COLO668 (cell line): Measurements from ENCODE around the gene TOB1.
A peak's percentile ranks its signal among the peaks of the same experiment; 100 is the strongest.

Experiments
- DNase-seq: peaks from one replicate; lab custom pipeline; 2025; ENCODE audit not compliant: unreplicated experiment; lab: John Stamatoyannopoulos, UW

Gene TOB1

DNA sequence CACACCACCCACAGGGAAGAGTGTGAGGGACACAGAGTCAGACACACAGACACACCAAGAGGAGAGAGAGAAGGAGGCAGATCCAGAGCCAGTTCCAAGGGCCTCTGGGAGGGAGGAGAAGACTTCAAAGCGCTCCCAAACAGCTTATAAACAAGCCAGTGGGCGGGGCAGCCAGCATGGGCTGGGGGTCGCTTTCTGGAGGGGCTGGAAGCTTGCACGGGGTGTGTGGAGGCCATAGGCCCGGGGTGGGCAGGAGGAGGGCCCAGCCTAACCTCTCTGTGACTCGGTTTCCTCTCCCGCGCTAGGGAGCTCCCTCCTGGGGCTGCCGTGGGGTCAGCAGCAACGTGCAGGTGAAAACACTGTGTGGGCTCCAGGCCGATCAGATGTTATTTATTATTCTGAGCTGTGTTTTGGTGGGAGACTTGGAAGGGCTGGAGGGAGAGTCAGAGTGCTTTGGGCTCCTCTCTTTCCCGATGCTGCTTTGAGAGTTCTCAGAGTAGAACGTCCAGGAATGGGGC lies 33.2 kb downstream of the TOB1 start:
- DNase-seq = no peak

- DNase-seq = no peak
Measured at GRCh38 chr17:50832267-50832863, 33.8 kb downstream of the TOB1 start.

DNA sequence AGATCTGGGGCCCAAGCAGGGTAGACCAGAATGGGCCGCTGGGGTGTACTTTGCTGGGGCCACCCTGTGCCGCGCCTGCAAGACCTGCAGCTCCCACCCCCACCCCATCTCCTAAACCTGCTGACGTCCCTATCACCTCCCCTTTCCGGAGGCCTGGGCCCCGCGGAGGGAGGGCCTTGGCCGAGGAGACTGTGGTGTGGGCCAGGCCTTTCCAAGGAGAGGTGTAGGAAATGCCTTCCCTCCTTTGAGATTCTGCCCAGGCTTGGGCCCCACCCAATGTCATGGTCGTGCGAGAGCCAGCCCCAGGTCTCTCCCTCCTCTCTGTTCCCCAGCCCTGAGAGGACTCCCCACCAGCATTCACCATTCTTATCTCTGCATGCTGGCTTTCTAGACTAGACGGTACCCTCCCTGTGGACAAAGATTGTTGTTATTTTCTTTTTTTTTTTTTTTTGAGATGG lies 34.7 kb downstream of the TOB1 start:
- no peak for DNase-seq

- DNase-seq = no peak
Measured at GRCh38 chr17:50830994-50831393, 35.2 kb downstream of the TOB1 start.

- DNase-seq = no peak
Measured at GRCh38 chr17:50830352-50830751, 35.8 kb downstream of the TOB1 start.

DNA sequence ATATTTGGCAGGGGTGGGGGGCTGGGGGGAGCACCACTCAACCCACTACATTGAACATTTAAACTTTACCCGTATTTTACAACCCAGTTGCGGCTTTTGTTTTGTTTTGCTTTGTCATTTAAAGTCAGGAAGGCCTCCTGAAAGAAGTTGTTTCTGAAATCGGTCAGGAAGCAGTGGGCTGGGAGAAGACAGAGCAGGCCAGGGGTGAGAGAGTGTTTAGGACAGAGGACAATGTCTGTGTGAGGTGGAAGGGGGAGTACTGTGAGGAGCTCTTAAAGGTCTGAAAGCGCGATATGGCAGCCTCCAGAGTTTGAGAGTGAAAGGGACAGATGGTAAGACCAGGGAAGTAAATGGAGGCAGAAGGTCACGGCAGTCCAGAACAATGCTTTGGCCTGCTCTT lies 36.8 kb downstream of the TOB1 start:
- DNase-seq = no peak

DNA sequence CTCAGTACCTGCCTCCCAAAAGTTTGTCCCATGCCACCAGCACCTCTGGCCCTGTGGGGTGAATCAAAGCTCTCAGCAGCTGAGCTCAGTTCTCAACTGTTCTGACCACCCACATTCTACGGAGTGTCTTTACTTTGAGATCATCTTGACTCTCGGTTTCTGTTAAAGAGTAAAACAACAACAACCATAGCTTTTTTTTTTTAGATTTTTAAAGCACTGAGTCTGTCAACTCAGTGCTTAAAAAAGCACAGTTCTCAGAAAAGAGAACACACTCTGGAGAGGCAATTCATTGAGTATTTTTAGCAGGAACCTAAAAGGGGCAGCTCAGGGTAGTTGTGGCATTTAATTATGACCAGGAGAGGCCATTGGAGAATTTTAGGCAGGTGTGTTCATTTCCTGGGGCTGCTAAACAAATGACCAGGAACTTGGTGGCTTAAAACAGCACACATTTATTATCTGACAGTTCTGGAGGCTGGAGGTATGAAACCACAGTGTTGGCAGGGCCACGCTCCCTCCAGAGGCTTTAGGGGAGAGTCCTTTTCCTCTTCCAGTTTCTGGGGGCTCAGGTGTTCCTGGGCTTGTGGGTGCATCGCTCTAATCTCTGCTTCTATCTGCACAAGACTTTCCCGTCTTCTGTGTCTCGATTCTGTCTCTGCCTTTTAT lies 37.5 kb downstream of the TOB1 start:
- DNase-seq = no peak

DNA sequence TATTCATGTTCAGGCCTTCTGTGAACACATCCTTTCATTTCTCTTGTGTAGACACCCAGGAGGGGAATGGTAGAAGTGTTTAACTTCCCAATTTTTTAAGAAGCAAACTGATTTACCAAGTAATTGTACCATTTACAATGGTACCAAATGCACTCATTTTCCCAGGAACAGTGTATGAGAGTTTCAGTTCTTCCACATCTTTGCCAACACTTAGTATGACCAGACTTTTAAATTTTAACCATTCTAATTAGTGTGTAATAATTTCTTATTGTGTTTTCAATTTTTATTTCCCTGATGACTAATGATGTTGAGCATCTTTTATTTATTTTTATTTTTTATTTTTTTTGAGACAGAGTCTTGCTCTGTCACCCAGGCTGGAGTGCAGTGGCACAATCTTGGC lies 41.0 kb downstream of the TOB1 start:
- no peak for DNase-seq

DNA sequence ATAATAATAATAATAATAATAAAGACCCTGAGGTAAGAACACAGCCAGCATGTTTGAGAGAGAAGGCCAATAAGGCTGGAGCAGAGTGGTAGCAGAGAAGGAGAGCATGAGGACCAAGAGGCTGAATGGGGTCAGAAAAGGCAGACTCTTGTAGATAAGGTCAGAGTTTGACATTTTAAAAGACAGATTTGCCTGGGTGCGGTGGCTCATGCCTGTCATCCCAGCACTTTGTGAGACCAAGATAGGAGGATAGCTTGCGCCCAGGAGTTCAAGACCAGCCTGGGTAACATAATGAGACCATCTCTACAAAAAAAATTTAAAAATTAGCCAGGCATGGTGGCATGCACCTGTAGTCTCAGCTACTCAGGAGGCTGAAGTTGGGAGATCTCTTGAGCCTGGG lies 41.7 kb downstream of the TOB1 start:
- DNase-seq = no peak

DNA sequence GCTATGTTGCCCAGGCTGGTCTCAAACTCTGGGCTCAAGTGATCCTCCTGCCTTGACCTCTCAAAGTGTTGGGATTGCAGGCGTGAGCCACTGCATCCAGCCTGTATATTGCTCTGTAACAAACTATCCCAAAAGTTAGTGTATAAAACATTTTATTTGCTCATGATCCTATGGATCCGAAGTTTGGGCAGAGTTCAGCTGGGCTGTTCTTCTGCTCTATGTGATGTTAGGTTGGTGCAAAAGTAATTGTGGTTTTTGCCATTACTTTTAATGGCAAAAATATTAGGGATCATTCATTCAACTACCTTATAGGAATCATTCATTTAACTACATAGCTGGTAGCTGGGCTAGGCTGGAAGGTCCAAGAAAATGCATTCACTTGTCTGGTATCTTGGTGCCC lies 43.6 kb downstream of the TOB1 start:
- no peak for DNase-seq

GRCh38 chr17:50820651-50821050 lies 45.5 kb downstream of the TOB1 start:
- DNase-seq = no peak

DNA sequence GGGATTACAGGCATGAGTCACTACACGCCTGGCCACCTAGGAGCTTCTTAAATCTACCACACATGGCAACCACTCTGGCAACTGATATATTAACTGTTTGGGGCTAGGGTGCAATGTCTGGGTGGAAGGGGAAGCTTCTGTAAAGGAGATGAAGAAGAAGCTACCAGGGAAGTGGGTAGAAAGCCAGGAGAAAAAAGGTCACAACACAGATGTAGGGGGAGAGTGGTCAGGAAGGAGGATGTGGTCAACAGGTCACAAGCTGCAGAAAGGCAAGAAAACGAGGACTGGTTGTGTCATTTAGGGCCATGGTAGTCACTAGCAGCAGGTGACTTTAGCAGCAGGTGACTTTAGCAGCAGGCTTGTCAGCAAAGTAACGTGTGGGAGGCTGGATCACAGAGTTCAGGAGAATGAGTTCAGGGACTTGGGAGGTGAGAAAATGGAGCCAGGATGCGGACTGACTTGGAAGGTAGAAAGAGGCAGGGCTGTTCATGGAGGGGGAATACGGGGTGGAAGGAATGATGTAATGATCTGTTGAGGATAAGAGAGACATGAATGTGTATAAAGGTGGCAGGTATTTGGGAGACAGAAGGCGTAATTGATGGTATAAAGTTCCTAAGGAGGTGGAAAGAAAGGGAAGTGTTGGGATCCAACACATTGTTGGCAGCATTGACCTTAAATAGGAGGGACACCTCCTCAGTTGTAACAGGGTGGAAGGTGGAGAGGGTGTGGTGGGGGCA lies 47.1 kb downstream of the TOB1 start:
- DNase-seq = no peak

- DNase-seq = no peak
Measured at GRCh38 chr17:50818261-50818660, 47.9 kb downstream of the TOB1 start.

DNA sequence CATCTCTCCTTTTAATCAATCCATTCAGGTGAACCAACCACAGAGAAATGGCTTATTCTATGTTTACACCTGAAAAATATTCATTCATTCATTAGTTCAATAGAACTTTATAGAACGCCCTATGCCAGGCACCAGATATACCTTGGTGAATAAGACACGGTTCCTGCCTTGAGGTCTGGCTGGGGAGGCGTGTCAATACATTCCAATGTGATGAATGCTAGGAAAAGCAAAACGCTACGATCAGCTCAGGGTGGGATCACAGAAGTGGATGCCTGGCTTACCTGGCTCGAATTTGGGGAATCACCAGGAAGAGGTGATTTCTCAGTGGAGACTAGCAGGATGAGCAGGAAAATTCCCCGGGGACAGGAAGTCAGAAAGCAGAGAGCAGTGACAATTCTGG lies 48.3 kb downstream of the TOB1 start:
- DNase-seq = no peak

DNA sequence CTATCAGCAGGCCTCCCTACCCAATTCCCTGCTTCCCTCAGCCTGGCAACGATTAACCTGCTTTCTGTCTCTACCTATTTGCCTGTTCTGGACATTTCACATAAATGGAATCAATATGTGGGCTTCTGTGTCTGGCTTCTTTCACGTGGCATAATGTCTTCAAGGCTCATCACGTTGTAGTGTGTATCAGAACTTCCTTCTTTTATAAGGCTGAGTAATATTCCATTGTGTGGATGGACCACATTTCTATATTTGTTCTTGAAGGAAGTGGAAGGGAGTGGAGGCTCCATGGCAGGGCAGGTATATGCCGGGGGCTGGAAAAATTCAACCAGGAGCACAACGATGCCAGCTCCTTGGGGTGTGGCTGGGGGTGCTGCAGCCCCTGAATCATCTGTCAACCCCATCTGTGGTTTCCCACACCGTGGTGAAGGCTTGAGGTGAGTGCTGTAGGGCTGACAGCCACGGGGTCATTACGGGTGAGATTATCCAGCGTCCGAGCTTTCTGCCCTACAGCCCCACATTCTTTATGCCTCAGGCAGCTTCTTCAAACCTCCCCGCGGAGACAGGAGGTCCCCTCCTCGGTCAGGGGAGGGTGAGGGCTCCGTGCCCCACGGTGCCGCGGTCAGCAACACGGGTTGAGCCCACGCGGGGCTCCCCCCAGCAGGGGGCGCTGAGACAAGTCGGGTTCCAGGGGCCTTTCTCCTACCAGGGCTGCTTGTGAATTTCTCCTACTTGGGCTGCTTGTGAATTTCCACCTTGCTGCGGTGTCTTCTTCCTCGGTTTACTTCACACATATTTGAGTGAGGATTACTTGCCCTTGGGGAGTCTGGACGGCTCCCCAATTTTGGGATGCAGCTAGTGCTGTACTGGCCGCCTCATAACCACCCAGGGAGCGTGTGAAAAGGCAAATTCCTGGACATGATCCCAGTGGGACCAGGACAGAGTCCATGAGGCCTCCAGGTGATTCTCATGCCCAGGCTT lies 49.1 kb downstream of the TOB1 start:
- peak; percentile 31 for DNase-seq

DNA sequence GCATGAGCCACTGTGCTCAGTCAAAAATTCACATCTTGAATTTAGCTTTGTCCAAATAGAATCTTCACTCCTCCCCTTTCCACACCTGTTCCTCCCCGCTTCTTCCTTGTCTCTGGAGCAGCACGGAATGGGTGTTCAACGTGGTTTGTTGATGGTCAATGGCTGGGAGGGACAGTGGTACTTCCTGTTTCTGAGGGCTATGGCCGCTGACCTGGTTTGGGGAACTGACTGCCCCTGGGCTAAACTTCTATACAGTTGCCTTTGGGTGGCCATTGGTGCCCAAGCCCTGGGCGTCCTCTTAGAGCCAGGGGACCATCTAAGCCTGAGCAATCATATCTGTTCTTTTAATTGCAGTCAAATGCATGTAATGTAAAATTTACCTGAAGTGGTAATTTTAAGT lies 49.9 kb downstream of the TOB1 start:
- DNase-seq = no peak

DNA sequence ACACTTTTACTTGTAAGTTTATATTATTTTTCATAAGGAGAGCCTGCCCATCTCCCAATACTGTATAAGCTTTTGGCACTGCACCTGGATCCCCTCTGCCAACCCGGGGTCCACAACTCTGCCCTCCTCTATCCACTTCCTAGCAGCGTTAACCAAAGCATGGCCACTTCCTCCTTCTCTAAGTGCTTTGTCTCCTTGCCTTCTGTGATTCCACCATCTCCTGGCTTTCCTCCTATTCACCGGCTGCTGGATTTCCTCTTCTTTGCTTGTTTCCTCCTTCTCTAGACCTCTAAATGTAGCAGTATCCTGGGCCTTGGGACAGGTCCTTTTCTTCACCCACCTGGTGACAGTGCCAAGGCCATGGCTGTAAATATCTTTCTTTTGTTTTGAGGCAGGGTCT lies 50.8 kb downstream of the TOB1 start:
- no peak for DNase-seq

GRCh38 chr17:50813583-50813982 lies 52.6 kb downstream of the TOB1 start:
- no peak for DNase-seq
